GM23338 (cell line): Measurements from ENCODE around the gene PPM1J. TPM values are rescaled to one million over a fixed set of nuclear protein-coding genes. Genes with fewer than 3 reads are reported as not detected.

Experiments
- ATAC-seq: fragments of 200-7000 bp; cut with Tn5 transposase; 3 replicates; pipeline ENCODE4 v1.9.1; 2020
- DNase-seq: peaks from one replicate; pipeline ENCODE4 v3.0.0-alpha.2; 2015; ENCODE audit warnings: low spot score
- H2AFZ ChIP-seq: fragments of 200-600 bp; sonication (generic); 2 replicates; pipeline ENCODE4 v1.8.0; 2016; ENCODE audit warnings: antibody characterized with exemption, mild to moderate bottlenecking, moderate library complexity
- H3F3A ChIP-seq: fragments of 200-600 bp; sonication (generic); replicated peaks from 2 replicates; pipeline ENCODE4 v1.8.0; 2017; ENCODE audit warnings: antibody characterized with exemption, mixed run types, low read depth
- H3K27ac ChIP-seq: fragments of 200-600 bp; sonication (generic); 2 replicates; pipeline ENCODE4 v1.6.1; 2016; ENCODE audit warnings: low read depth
- H3K27me3 ChIP-seq: fragments of 200-600 bp; sonication (generic); 2 replicates; pipeline ENCODE4 v1.8.0; 2016; ENCODE audit warnings: mild to moderate bottlenecking, mixed run types, moderate library complexity; ENCODE audit not compliant: insufficient read depth
- H3K36me3 ChIP-seq: fragments of 200-600 bp; sonication (generic); 2 replicates; pipeline ENCODE4 v1.8.0; 2016; ENCODE audit warnings: mild to moderate bottlenecking; ENCODE audit not compliant: insufficient read depth
- H3K4me1 ChIP-seq: fragments of 200-600 bp; sonication (generic); 2 replicates; pipeline ENCODE4 v1.8.0; 2016; ENCODE audit warnings: mild to moderate bottlenecking, moderate library complexity; ENCODE audit not compliant: insufficient read depth
- H3K4me2 ChIP-seq: fragments of 200-600 bp; sonication (generic); 2 replicates; pipeline ENCODE4 v1.7.1; 2017; ENCODE audit warnings: mixed run types
- H3K4me3 ChIP-seq: fragments of 200-600 bp; sonication (generic); 2 replicates; pipeline ENCODE4 v1.6.1; 2016; ENCODE audit warnings: mixed run types
- H3K79me2 ChIP-seq: fragments of 200-600 bp; sonication (generic); replicated peaks from 2 replicates; pipeline ENCODE4 v1.8.0; 2017; ENCODE audit warnings: mild to moderate bottlenecking; ENCODE audit not compliant: insufficient read depth
- H3K9me2 ChIP-seq: fragments of 200-600 bp; sonication (generic); 2 replicates; pipeline ENCODE4 v1.8.0; 2017; ENCODE audit not compliant: insufficient read depth
- H4K20me1 ChIP-seq: fragments of 200-600 bp; sonication (generic); replicated peaks from 2 replicates; pipeline ENCODE4 v1.8.0; 2017; ENCODE audit warnings: mild to moderate bottlenecking; ENCODE audit not compliant: insufficient read depth
- H3K27ac Mint-ChIP-seq: 2 replicates; pipeline ENCODE4 v1.8.0; 2020; ENCODE audit warnings: inconsistent platforms, mild to moderate bottlenecking, moderate library complexity, mixed read lengths
- H3K27me3 Mint-ChIP-seq: 3 replicates; pipeline ENCODE4 v1.8.0; 2022; ENCODE audit warnings: low read depth, mild to moderate bottlenecking, moderate library complexity, mixed read lengths, inconsistent platforms; ENCODE audit not compliant: insufficient read depth, poor library complexity
- H3K36me3 Mint-ChIP-seq: 3 replicates; pipeline ENCODE4 v1.8.0; 2021; ENCODE audit warnings: low read depth, mild to moderate bottlenecking, inconsistent platforms, moderate library complexity, mixed read lengths
- H3K4me1 Mint-ChIP-seq: 3 replicates; pipeline ENCODE4 v1.8.0; 2020; ENCODE audit warnings: mild to moderate bottlenecking, inconsistent platforms, mixed read lengths
- H3K4me3 Mint-ChIP-seq: 3 replicates; pipeline ENCODE4 v1.8.0; 2021; ENCODE audit warnings: moderate library complexity, mild to moderate bottlenecking, inconsistent platforms, mixed read lengths
- H3K9me3 Mint-ChIP-seq: 3 replicates; pipeline ENCODE4 v1.8.0; 2020; ENCODE audit warnings: moderate library complexity, mild to moderate bottlenecking, inconsistent platforms, mixed read lengths
- CREB1 ChIP-seq: fragments of 250-450 bp; sonication (Bioruptor Pico); IDR thresholded peaks from 2 replicates; pipeline ENCODE4 v1.5.0; 2020; ENCODE audit warnings: low read depth, mild to moderate bottlenecking, moderate library complexity
- CTCF ChIP-seq, 2 experiments: fragments of 200-600 bp in 1 of 2; sonication (generic) in 1 of 2; conservative IDR thresholded peaks; 2 replicates each; pipeline versions ENCODE4 v1.5.1 to v1.6.1; 2016 to 2017; ENCODE audit warnings: antibody characterized with exemption in 2 of 2, low read depth in 2 of 2, mild to moderate bottlenecking in 2 of 2, moderate library complexity in 1 of 2
- EZH2 ChIP-seq: fragments of 200-600 bp; sonication (generic); IDR thresholded peaks from one replicate; pipeline ENCODE4 v1.8.0; 2017; ENCODE audit warnings: antibody characterized with exemption, mild to moderate bottlenecking, low read depth; ENCODE audit not compliant: unreplicated experiment
- EZH2phosphoT487 ChIP-seq: fragments of 200-600 bp; sonication (generic); IDR thresholded peaks from one replicate; pipeline ENCODE4 v1.8.1; 2018; ENCODE audit warnings: antibody characterized with exemption; ENCODE audit not compliant: unreplicated experiment
- JUNB ChIP-seq: IDR thresholded peaks from one replicate; pipeline ENCODE4 v1.6.1; 2016; ENCODE audit warnings: antibody characterized with exemption; ENCODE audit not compliant: unreplicated experiment
- NANOG ChIP-seq: IDR thresholded peaks from 2 replicates; pipeline ENCODE4 v1.6.1; 2016; ENCODE audit warnings: antibody characterized with exemption, borderline replicate concordance
- POLR2AphosphoS5 ChIP-seq: IDR thresholded peaks from 2 replicates; pipeline ENCODE4 v1.6.1; 2016; ENCODE audit warnings: antibody characterized with exemption, low read depth
- STAT1 ChIP-seq: IDR thresholded peaks from one replicate; pipeline ENCODE4 v1.6.1; 2016; ENCODE audit warnings: antibody characterized with exemption; ENCODE audit not compliant: unreplicated experiment
- ZNF114 ChIP-seq: fragments of 250-450 bp; sonication (Bioruptor Pico); IDR thresholded peaks from 2 replicates; pipeline ENCODE4 v1.5.0; 2020; ENCODE audit warnings: mild to moderate bottlenecking, moderate library complexity
- ZNF331 ChIP-seq: fragments of 250-450 bp; sonication (Bioruptor Pico); IDR thresholded peaks from 2 replicates; pipeline ENCODE4 v1.5.0; 2020; ENCODE audit warnings: low read depth, mild to moderate bottlenecking, moderate library complexity
- ZNF462 ChIP-seq: fragments of 250-450 bp; sonication (Bioruptor Pico); IDR thresholded peaks from 2 replicates; pipeline ENCODE4 v1.5.0; 2020; ENCODE audit warnings: mild to moderate bottlenecking, moderate library complexity
- polyA plus RNA-seq: library from polyadenylated mRNA; unstranded; fragments of >200 nt; fragmentation: Nextera tagmentation; extraction: Ambion mirVana; gene quantifications from 2 replicates; pipeline ENCODE4 v1.2.1, GENCODE V29; 2016
- total RNA-seq: library from RNA; depleted of rRNA; stranded (reverse); fragments of >200 nt; shearing (Covaris generic); gene quantifications from 2 replicates; pipeline ENCODE4 v1.2.3, GENCODE V29; 2014

PPM1J gene
- total and polyA plus RNA-seq, 2 experiments from 2014 or later = 19.0 to 22.4 TPM

- no peak for TF ChIP-seq NANOG
- no peak for TF ChIP-seq ZNF331
- no peak for TF ChIP-seq POLR2AphosphoS5
- no peak for TF ChIP-seq JUNB
- no peak for TF ChIP-seq EZH2
Observed at GRCh38 chr1:112692681-112693080, 22.5 kb downstream of the PPM1J start (continued).

- Histone ChIP-seq H3K36me3 (no peaks in the 10 kb centered on the region; the same call in 1 of the 2 replicates), H4K20me1 (peaks cover 5% of the 10 kb centered on the region; the same call in 1 of the 2 replicates), H3K79me2 (peaks cover 5% of the 10 kb centered on the region; the same call in 1 of the 2 replicates), H3K4me2 (no peak overlapping the region), H3K4me3 (no peak overlapping the region), H3K4me1 (no peaks in the 10 kb centered on the region; the same call in none of the 2 replicates), H3F3A (no peaks in the 10 kb centered on the region), H2AFZ (no peak overlapping the region), H3K27ac (no peak overlapping the region), H3K9me2 (no peaks in the 10 kb centered on the region), H3K27me3 (no peaks in the 10 kb centered on the region)
- H3K36me3 Mint-ChIP-seq = peaks cover 30% of the 10 kb centered on the region
- peaks cover 26% of the 10 kb centered on the region for H3K4me1 Mint-ChIP-seq
- no peaks in the 10 kb centered on the region for H3K9me3 Mint-ChIP-seq
- no peak overlapping the region for H3K27ac Mint-ChIP-seq
- H3K4me3 Mint-ChIP-seq = no peak overlapping the region
- ATAC-seq = peak; percentile 76
- no peak for DNase-seq
- TF ChIP-seq NANOG = no peak
- TF ChIP-seq JUNB = no peak
- TF ChIP-seq ZNF331 = no peak
- peaks cover 2% of the 10 kb centered on the region for H3K27me3 Mint-ChIP-seq
Observed at GRCh38 chr1:112689842-112690237, 25.3 kb downstream of the PPM1J start.

- H3F3A ChIP-seq = no peaks in the 10 kb centered on the region
- DNase-seq (no peak), ATAC-seq (no peak)
- H4K20me1 ChIP-seq = peaks cover 5% of the 10 kb centered on the region; the same call in 1 of the 2 replicates
- no peak overlapping the region for H2AFZ ChIP-seq
- H3K27ac ChIP-seq = no peak overlapping the region
- no peak overlapping the region for H3K4me3 Mint-ChIP-seq
- H3K4me1 Mint-ChIP-seq = peaks cover 26% of the 10 kb centered on the region
- no peaks in the 10 kb centered on the region for H3K9me3 Mint-ChIP-seq
- H3K27me3 ChIP-seq = no peaks in the 10 kb centered on the region
- no peaks in the 10 kb centered on the region; the same call in none of the 2 replicates for H3K4me1 ChIP-seq
- H3K4me2 ChIP-seq = no peak overlapping the region
- H3K36me3 ChIP-seq = no peaks in the 10 kb centered on the region; the same call in 1 of the 2 replicates
- no peak overlapping the region for H3K4me3 ChIP-seq
- no peaks in the 10 kb centered on the region for H3K9me2 ChIP-seq
- peaks cover 28% of the 10 kb centered on the region for H3K36me3 Mint-ChIP-seq
- peaks cover 2% of the 10 kb centered on the region for H3K27me3 Mint-ChIP-seq
- H3K27ac Mint-ChIP-seq = no peak overlapping the region
- H3K79me2 ChIP-seq = peaks cover 9% of the 10 kb centered on the region; the same call in 1 of the 2 replicates
- TF ChIP-seq EZH2phosphoT487 = no peak
- no peak for TF ChIP-seq STAT1
- TF ChIP-seq NANOG = no peak
- TF ChIP-seq EZH2 = no peak
- TF ChIP-seq ZNF114 (CRISPR knock-in tag) = no peak
- no peak for TF ChIP-seq POLR2AphosphoS5
- no peak for TF ChIP-seq CREB1 (CRISPR knock-in tag)
- no peak for TF ChIP-seq CTCF (conservative IDR thresholded peaks at IDR 0.05; ENCODE audit: low read depth in 2 of 2)
- TF ChIP-seq ZNF462 = no peak
Observed at GRCh38 chr1:112689196-112689841, 25.8 kb downstream of the PPM1J start.
